NCI-H2107 (cell line): ENCODE measurements around the gene TCF4.

Source experiments
- DNase-seq: peaks from one replicate; lab custom pipeline; 2025; lab: John Stamatoyannopoulos, UW

Gene TCF4

GRCh38 chr18:55439056-55439455 lies 148.9 kb downstream of the TCF4 start:
- DNase-seq, result no peak

- no peak for DNase-seq
Observed at GRCh38 chr18:55435592-55435991, 152.4 kb downstream of the TCF4 start.

GRCh38 chr18:55433648-55434047 lies 154.3 kb downstream of the TCF4 start:
- no peak for DNase-seq

GRCh38 chr18:55433140-55433539 lies 154.9 kb downstream of the TCF4 start:
- DNase-seq, result no peak

- DNase-seq, result no peak
Observed at GRCh38 chr18:55432307-55433040, 155.5 kb downstream of the TCF4 start.

GRCh38 chr18:55430026-55430425 lies 158.0 kb downstream of the TCF4 start:
- DNase-seq, result no peak

GRCh38 chr18:55427951-55428350 lies 160.0 kb downstream of the TCF4 start:
- no peak for DNase-seq

- no peak for DNase-seq
Observed at GRCh38 chr18:55425698-55426097, 162.3 kb downstream of the TCF4 start.

- DNase-seq, result no peak
Observed at GRCh38 chr18:55422456-55423180, 165.4 kb downstream of the TCF4 start.

- no peak for DNase-seq
Observed at GRCh38 chr18:55421615-55422419, 166.2 kb downstream of the TCF4 start.

GRCh38 chr18:55421308-55421614 lies 166.7 kb downstream of the TCF4 start:
- no peak for DNase-seq

GRCh38 chr18:55420665-55421307 lies 167.2 kb downstream of the TCF4 start:
- no peak for DNase-seq

GRCh38 chr18:55419947-55420664 lies 167.9 kb downstream of the TCF4 start:
- DNase-seq, result no peak

GRCh38 chr18:55419132-55419946 lies 168.7 kb downstream of the TCF4 start:
- DNase-seq, result no peak

GRCh38 chr18:55418439-55418838 lies 169.6 kb downstream of the TCF4 start:
- DNase-seq, result no peak

GRCh38 chr18:55416791-55417190 lies 171.2 kb downstream of the TCF4 start:
- no peak for DNase-seq

- peak; percentile 39 for DNase-seq
Observed at GRCh38 chr18:55415258-55415871, 172.6 kb downstream of the TCF4 start.

GRCh38 chr18:55414475-55414874 lies 173.5 kb downstream of the TCF4 start:
- DNase-seq, result no peak

- DNase-seq, result no peak
Observed at GRCh38 chr18:55413474-55413873, 174.5 kb downstream of the TCF4 start.

GRCh38 chr18:55407774-55408535 lies 180.0 kb downstream of the TCF4 start:
- no peak for DNase-seq
